SIG-M5 treated with dmso at 0.1 percent for 504 hours (cell line): Measurements from ENCODE around the gene OPRM1.

Experiments
- DNase-seq: peaks from one replicate; lab custom pipeline; 2025; ENCODE audit not compliant: unreplicated experiment; lab: John Stamatoyannopoulos, UW

OPRM1 gene

GRCh38 chr6:154202339-154202738 lies 163.3 kb downstream of the OPRM1 start:
- peak; percentile 58 for DNase-seq

DNA sequence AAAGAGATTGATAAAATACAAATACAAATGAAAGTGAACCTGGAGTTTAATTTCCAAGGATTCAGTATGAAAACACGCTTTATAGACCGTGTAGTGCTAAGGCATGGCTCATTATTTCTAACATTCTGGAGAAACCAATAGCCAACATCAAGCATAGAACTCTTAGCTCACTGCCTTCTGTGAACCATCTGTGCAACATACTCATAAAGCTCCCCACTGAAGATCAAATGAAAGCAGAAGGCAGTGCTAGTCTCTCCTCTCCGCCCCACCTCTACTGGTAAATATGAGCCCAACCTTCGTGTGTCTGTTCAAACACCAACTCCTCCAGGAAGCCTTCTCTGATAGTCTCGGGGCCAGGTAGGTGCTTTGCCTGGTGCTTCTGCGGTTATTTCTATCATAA lies 163.9 kb downstream of the OPRM1 start:
- DNase-seq, result no peak

DNA sequence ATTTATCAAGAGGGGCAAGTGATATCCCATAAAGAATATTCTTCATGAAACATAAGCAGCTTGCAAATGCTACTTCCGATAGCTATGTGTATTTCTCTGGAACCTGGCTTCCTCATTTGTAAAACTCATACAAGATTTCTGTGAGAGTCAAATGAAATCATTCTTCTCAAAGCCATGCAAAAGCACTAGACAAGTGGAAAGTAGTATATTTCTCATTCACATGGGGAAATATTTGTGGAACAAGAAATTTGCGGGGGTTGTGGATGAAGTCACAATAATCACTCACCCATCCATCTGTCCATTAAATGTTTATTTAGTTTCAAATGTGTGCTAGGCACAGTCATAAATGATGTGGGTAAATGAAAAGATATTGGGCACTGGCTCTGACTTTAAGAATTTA lies 167.1 kb downstream of the OPRM1 start:
- DNase-seq, result no peak

DNA sequence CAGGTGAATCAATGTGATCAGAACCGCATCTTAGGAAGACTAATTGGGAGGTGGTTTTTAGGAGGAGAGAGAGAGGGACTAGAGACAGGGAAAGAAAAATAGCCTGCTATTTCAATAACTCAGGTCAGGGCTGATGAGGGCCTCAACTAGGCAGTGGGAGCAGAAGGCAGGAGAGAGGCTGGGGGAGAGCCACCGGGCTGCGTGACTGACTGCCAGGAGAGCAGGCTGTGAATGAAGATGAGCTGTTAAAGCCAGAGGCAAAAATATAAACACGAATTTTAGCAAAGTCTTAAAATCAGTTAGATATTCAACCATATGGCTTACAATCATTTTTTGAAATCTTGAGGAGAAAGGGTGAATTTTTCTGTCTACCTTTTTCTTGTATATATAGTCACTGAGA lies 168.0 kb downstream of the OPRM1 start:
- no peak for DNase-seq

GRCh38 chr6:154209555-154209954 lies 170.5 kb downstream of the OPRM1 start:
- no peak for DNase-seq

- DNase-seq, result no peak
Measured at GRCh38 chr6:154210678-154211077, 171.6 kb downstream of the OPRM1 start.

- DNase-seq, result no peak
Measured at GRCh38 chr6:154213782-154214181, 174.7 kb downstream of the OPRM1 start.

DNA sequence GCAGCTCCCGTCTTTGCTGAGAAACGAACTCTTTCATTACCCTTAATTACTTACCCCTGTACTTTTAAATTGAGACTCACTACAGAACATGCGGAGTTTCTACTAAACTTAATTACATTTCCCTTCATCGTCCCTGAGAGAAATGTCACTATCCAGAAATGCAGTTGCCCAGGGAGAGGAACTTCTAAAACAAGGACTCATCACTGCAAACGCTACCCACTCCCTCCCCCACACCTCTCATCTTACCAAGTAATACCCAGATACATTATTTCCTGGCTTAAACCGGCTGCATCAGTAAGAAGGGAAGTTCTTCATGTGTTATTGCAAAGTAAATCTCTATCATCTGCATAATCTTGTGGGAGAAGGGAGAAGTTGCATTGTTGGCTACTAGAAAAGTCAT lies 179.3 kb downstream of the OPRM1 start:
- no peak for DNase-seq

GRCh38 chr6:154218787-154219186 lies 179.7 kb downstream of the OPRM1 start:
- DNase-seq, result no peak

GRCh38 chr6:154219250-154219649 lies 180.2 kb downstream of the OPRM1 start:
- DNase-seq, result no peak

- no peak for DNase-seq
Measured at GRCh38 chr6:154222716-154223115, 183.7 kb downstream of the OPRM1 start.

DNA sequence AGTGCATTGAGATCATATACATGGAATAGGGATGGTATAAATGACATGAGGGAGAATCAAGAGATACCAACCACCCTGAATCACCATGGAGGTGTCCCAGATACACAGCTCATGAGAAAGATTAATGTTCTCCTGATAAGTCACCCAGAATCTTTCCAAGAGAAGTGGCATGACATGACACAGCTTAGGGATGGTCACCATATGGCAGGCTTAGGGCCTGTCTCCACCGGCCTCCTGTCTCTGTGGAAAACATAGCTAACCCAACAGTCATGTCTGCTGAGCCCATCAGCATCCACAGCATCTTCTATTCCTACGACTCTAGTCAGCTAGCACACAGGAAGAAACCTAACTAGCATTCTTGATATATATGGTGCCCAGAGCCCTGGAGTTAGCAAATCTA lies 184.3 kb downstream of the OPRM1 start:
- no peak for DNase-seq

GRCh38 chr6:154226461-154226860 lies 187.4 kb downstream of the OPRM1 start:
- DNase-seq, result no peak

DNA sequence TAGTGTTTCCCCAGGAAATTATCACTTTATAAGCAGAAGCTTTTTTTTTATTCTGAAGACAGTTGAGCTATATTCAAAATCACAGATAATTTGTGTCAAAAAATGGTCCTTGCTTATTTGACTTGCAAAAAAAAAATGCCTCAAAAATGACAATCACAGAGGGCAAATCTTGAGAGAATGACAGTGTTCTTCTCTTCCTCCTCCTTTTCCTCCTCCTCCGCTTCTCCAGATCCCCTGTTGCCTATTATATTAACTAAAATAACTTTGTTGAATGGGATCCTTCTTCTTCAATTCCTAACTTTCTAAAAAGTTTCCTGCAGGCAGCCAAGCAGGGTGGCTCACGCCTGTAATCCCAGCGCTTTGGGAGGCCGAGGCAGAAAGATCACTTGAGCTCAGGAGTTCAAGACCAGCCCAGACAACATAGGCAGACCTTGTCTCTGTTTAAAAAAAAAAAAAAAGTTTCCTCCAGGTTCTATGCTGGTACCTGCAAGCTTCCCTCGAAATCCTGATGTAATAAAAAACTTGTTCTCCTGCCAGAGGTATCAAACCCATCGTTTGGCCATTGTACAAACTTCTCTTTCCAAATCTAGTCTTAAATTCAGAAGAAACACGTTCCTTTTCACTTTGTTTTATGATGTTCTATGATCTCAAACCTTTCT lies 189.0 kb downstream of the OPRM1 start:
- no peak for DNase-seq

DNA sequence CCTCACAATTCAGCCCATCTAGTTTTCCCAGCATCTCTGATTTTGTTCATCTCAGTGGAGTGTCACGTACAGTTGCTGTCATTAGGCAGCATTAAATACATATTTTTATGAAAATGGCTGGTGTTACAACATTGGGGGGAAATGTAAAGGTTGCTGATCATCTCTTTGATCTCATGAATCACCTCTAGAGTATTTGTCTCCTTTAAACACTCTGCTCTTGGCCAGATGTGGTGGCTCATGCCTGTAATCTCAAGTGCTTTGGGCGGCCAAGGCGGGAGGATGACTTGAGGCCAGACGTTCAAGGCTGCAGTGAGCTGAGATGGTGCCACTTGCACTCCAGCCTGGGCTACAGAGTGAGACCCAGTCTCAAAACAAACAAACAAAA lies 189.5 kb downstream of the OPRM1 start:
- DNase-seq, result no peak

- no peak for DNase-seq
Measured at GRCh38 chr6:154229786-154230185, 190.7 kb downstream of the OPRM1 start.

DNA sequence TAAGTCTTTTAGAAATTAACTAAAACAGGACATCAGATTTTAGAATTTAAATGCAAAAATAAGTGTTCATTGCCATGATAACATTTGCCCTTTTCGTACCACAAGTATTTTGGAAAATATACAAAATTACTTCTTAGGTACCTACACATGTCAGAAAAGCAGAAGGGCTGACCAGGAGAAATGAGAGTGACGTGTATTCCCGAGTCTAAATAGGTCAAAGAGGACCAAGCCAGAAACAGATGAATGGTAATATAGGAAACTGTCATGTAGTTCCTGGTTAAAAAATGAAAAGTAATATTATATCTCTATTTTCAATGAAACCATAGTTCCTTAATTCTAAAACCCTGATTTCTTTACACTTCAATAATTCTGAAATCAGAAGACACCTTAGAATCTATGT lies 191.4 kb downstream of the OPRM1 start:
- DNase-seq, result no peak

DNA sequence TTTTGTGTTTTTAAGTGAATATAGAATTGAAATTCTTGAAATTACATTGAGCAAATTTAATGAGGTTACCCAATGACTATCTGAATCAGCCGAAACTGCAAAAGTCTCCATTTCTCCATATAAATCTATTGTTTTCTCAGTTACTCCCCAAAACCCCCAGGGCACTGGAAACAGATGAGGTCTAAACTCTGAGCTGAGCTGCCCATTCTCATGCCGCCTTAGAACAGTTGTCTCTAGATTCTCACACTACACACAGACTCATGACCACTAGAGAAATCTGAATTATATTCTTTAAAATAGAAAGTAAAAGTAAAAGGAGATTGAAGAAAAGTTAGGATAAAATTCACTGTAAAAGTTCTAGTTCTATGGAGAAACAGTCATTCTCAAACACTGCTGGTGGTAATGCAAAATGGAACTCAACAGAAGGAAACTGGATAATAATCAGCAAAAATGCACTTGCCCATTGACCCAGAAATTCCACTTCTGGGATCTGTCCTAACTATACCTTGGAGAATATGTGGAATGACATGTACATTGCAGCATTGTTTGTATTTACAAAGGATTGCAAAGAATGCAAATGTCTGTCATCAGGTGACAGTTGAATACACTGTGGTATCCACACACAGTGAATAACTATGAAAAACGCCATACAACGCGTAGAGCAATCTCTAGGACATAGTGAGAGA lies 192.0 kb downstream of the OPRM1 start:
- DNase-seq, result no peak

- no peak for DNase-seq
Measured at GRCh38 chr6:154232013-154232910, 193.2 kb downstream of the OPRM1 start.

GRCh38 chr6:154233383-154233782 lies 194.3 kb downstream of the OPRM1 start:
- DNase-seq, result no peak

DNA sequence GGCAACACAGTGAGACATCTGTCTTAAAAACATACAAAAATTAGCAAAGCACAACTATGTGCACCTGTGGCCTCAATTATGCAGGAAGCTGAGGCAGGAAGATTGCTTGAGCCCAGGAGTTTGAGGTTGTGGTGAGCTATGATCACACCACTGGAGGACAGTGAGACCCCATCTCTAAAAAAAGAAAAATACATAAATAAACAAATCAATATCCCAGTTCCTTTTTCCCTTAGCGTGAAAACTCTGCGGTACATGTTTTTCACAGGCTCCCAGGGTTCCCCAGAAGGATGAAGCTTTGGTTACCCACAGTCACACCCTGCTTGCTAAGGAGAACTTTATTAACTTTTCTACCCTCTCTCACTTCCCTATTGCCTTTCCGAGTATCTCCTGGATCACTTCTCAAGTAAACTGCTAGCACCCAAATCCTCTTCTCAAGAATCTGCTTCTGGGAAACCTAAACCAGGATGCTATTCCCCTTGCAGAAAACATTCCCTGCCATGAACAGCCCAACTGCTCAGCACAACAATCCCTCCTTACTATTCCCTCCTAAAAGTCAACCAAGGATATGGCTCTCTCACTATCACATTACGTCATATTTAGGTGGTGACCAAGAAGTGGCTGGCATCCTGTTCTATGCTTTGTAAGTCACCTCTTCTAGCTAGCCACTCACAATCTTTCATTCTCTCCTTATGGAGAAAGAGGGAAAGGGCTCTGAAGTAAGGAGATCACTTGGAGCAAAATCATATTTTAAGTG lies 195.2 kb downstream of the OPRM1 start:
- DNase-seq, result peak; percentile 83
